Putamen (tissue), 1 donor: ENCODE results near the gene KIAA1755.

Experiments used
- DNase-seq: peaks from one replicate; pipeline ENCODE4 v3.0.0-alpha.2; 2016; ENCODE audit warnings: low spot score

Gene KIAA1755

DNA sequence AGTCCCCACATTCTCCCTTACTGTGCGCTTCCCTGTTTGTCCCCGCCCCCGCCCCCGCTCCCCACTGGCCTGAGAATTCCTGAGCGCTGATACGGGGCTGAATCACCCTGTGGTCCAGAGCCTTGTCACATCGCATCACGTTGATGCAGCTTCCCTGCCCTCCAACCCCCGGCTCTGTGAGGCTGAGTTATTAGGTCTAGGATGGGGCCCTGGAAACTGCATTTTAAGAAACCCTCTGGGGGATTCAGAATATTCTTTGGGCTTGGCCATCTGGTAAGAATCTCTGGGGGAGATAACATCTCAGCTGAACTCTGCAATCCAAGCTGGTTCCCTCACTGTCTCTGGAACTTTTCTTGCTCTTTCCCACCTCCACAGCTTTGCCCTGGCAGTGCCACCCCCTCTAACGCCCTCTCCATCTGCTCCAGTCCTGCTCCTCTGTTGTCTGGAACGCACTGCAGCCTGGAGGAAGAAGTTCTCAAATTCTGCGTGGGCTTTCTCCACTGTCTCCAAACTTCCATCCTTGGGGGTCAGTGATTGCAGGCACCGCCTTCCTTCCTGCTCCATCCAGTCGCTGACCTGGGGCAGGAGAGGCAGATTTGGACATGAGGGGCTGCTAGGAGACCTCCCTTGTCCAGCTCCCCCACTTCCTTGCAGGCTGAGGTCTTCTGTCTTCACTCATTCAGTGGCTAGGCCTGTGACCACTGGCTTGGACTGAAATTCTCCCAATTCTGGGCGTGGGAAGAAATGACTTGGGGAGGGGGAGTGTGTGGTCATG lies 42.6 kb downstream of the KIAA1755 start:
- peak; percentile 31 for DNase-seq

DNA sequence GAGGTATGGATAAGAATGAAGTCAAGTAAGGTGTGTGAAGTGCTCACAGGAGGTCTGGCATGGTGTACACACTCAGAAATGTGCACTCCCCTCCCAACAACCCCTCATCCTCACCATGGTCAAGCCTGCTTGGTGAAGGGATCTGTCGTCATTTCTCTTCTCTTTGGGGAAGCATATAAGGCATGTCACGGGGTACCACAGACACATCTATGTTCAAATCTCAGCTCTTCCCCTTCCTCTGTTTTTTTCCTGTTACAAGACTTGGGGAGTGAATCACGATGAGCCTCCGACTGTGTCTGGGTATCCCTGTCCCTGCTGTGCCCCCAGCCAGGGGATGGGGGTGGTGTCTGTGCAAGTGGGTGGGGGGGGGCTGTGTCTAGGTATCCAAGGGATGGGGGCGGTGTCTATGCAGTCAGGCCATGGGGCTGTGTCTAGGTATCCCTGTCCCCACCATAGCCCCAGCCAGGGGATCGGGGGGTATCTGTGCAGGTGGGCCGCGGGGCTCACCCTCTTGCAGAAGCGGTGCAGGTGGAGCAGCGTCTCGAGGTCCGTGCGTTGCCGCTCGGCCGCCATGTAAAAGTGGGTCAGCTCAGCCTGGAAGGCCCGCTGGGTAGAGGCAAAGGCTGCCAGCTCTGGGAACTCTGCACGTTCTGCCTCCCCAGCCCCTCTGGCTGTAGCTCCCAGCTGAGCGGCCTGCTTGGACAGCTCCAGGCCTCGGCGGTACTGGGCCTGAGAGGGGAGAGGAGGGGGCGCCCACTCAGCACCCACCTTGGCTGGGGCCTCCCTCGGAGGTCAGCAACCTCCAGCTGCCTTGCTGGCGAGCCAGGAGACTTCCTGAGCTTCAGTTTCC lies 43.6 kb downstream of the KIAA1755 start:
- DNase-seq, result no peak

DNA sequence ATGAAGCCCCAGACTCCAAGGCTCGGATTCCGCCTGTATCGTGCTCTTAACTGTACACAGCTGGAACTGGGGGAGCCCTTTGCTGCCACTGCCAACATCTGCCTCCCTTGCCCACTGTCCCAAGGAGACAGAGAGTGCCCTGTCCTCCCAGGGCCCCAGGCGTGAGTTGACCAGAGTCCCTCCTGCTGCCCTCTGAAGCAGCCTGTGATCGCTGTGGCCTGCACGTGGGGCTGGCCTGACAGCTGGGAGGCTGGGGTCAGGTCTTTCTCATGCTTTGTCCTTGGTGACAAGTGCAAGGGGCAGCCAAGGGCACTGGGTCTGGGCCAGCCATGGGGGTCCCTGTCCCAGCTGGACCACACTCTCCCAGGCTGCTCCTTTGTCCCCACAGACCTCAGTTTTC lies 44.3 kb downstream of the KIAA1755 start:
- DNase-seq, result no peak

DNA sequence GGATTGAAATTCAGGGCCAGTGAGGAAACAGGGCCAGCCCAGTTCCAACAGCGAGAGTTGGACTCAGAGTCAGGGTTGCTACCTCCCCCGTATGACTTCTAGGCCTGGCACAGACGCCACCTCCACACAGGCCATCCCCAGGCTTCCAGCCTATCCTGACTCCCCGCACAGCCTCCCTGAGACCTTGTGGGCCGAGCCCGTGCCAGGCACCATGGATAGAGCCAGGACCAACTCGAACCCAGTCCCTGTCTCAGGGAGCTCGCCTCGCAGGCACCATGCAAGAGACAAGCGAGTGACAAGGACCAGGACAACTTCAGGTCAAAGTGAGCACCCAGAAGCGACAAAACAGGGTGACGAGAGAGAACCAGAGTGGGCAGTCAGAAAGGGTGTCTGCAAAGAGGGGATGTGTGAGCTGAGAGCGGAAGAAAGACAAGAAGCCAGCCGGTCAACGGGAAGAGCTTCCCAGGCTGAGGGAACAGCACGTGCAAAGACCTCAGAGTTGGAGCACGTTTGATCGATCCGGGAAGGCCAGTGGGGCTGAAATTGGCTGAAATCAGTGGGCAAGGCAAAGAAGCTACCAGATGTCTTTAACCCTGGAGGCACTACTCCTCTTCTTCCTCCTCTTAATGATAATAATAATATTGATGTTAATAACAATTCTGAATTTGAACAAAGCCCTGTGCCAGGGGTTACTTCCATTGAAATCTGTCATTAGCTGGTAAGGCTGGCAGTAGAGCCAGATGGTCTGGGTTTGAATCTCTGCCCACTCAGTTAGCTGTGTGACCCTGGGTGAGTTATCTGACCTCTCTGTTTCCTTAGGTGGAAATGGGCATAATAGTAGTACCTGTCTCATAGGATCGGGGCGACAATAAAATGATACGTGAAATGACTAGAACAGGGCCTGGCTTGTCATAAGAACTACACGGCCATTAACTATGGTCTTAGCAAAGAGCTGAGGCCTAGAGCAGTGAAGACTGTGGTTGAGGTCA lies 45.0 kb downstream of the KIAA1755 start:
- DNase-seq, result no peak

DNA sequence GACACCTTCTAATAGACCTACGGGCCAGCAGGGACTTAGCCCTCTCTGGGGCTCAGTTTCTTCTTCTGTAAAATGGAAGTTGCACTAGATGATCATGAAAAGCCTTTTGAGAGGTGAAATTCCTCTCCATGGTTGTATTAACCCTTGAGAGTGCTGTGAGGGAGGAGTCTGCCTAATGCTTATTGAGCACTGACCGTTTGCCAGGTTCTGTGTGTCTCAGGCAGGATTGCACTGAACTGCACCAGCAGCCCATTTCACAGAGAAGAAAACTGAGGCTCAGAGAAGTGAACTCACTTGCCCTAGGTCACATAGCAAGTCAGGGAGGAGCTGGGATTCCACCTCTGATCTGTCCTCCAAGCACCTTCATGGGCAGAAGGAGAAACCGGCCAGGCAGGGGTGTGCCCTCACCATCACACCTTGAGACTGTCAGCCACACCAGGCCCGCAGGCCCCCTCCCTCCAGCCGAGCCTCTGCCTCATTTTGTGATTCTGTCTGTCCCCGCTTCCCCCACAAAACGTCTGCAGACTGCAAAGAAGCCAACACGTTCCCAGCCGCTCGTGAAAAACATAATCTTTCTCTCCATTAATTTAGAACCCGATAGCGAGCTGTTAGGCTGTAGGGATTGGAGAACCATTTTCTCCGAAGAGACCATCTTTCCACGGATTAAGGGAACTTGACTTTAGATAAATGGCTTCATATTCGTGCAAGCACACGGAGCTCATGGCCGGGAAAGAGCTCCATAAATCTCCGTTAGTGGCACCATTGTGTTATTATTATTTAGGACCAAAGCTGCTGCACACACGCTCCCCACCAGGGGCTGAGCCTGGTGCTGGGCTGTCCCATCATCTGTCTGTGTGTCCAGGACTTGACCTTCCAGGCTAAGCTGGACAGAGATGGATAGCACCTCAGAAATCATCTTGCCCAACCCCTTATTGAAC lies 46.0 kb downstream of the KIAA1755 start:
- no peak for DNase-seq

- DNase-seq, result no peak
Measured at GRCh38 chr20:38213607-38213940, 47.0 kb downstream of the KIAA1755 start.

DNA sequence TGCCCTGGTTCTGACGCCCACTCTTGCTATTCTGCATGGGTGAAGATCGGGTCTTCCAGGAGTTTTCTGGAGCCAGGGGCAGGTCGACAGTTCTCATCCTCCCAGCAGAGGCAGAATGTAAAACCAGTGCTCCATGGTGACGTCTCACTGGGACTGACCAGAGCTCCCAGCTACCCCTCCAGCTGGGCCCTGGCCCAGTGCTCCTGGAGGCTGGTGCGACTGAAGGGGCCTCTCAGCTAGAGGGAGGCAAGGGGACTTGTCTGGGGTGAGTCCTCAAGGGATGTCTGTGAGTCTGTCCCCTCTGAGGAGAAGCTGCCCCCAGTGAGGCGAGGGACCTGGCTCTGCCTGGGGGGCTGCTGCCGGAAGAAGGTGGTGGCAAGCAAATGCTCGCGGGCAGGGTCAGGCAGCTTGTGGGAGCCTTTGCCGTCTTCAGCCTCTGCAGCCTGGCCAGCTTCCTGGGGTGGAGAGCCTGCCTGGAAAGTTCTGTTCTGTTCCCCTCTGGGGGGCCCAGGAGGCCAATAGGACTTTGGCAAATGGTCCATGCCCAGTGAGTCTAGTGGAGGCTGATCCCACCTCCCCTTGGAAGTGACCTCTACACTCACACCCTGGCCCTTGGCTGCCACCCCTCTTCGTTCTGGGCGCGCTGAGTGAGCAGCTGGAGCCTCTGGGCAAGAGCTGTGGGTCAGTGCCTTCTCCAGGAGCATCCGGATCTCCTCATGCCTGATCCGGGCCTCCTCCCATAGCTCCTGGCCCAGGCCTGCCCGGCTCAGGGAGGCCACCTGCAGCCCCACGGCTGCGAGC lies 47.5 kb downstream of the KIAA1755 start:
- DNase-seq, result no peak

- no peak for DNase-seq
Measured at GRCh38 chr20:38211200-38212097, 49.1 kb downstream of the KIAA1755 start.

DNA sequence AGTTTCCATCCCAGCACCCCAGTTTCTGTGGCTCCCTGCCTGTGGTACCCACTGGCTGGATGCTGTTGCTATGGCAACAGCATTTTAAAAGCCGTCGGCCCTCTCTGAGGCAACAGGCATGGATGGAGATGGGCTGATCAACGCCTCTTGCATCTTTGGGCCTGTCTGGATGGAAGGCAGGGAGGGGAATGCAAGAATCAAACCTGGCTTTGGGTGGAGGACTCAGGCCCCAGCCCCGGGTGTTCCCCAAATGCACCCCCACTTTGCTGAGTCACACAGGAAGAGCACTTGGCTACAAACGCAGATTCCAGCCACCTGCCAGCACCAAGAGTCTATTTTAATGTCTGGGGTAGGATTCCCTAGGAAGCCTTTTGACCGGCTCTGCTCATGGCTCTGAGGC lies 49.8 kb downstream of the KIAA1755 start:
- no peak for DNase-seq

- no peak for DNase-seq
Measured at GRCh38 chr20:38209736-38210405, 50.7 kb downstream of the KIAA1755 start.

GRCh38 chr20:38209054-38209675 lies 51.4 kb downstream of the KIAA1755 start:
- no peak for DNase-seq

GRCh38 chr20:38208523-38208922 lies 52.0 kb downstream of the KIAA1755 start:
- no peak for DNase-seq

DNA sequence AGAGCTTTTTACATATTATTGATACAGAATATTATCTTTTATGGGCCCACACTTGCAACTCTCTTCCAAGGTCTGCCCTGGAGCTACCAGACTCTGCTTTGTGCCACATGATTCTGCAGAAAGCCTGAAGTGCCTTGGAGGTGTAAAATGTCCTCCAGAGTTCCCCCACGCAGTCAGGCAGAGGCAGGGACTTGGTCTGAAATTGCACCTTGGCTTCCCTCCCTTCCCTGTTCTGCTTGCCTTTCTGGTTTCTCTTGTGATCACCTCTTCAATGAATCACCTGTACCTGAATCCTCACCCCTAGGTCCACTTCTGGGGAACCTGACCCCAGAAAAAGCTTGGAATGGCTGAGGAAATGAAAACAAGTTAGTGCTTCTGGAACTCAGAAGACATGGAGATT lies 52.4 kb downstream of the KIAA1755 start:
- DNase-seq, result no peak

- DNase-seq, result no peak
Measured at GRCh38 chr20:38207621-38208020, 52.9 kb downstream of the KIAA1755 start.

- DNase-seq, result no peak
Measured at GRCh38 chr20:38205001-38205400, 55.5 kb downstream of the KIAA1755 start.

DNA sequence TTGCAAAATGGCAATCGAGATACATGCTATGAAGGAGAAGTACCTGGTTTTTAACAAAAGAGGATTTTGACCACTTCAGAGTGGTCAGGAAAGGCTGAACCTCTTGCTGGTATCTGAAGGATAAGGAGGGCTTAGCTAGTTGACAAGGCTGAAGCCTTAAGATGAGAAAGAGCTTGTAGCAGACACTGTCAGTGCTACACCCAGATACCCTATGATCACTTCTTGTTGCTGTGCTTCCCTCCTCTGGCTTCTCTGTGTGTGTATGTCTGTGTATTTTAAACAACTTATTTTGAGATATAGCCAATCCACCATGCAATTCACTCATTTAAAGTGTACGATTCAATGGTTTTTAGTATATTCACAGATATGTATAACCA lies 56.6 kb downstream of the KIAA1755 start:
- no peak for DNase-seq

GRCh38 chr20:38203337-38203980 lies 57.1 kb downstream of the KIAA1755 start:
- peak; percentile 75 for DNase-seq

DNA sequence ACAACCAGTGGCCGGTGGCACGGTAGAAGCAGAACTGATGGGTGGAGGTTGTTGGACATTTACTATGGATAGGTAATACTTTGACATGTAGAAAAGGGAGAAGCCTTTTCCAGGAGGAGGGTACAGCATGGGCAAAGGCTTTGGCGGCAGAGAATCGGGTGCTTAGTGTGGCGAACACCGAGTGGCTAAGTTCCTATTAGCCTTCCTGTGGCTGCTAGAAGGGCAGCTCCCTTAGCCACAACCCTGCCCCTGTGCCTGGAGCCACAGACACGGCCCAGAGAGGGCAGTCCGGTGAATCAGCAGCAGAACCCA lies 57.6 kb downstream of the KIAA1755 start:
- DNase-seq, result no peak
